Neuronal stem cell (in vitro differentiated cells): ENCODE data around the gene KCNH3.
A peak's percentile ranks its signal among the peaks of the same experiment; 100 is the strongest.

ENCODE experiments used
- DNase-seq: peaks from one replicate; pipeline ENCODE4 v3.0.0-alpha.2; 2013; ENCODE audit warnings: low spot score
- H2AFZ ChIP-seq: one replicate; pipeline ENCODE4 v1.6.1; 2013; ENCODE audit warnings: mild to moderate bottlenecking, low read length, inconsistent platforms
- H2AK5ac ChIP-seq: 2 replicates; pipeline ENCODE4 v1.6.1; 2013; ENCODE audit warnings: low read depth, mild to moderate bottlenecking, inconsistent platforms, low read length, moderate library complexity, mixed read lengths
- H2BK120ac ChIP-seq: 2 replicates; pipeline ENCODE4 v1.6.1; 2013; ENCODE audit warnings: low read depth, mild to moderate bottlenecking, inconsistent platforms, low read length, moderate library complexity, mixed read lengths
- H2BK12ac ChIP-seq: one replicate; pipeline ENCODE4 v1.6.1; 2013; ENCODE audit warnings: low read length, inconsistent platforms
- H2BK15ac ChIP-seq: 2 replicates; pipeline ENCODE4 v1.6.1; 2013; ENCODE audit warnings: mild to moderate bottlenecking, low read length, inconsistent platforms, mixed read lengths
- H2BK5ac ChIP-seq: one replicate; pipeline ENCODE4 v1.6.1; 2013; ENCODE audit warnings: inconsistent platforms, mild to moderate bottlenecking, low read length, moderate library complexity
- H3K14ac ChIP-seq: one replicate; pipeline ENCODE4 v1.6.1; 2013; ENCODE audit warnings: low read length, inconsistent platforms
- H3K18ac ChIP-seq: 2 replicates; pipeline ENCODE4 v1.6.1; 2013; ENCODE audit warnings: low read length, inconsistent platforms
- H3K23ac ChIP-seq: 2 replicates; pipeline ENCODE4 v1.6.1; 2013; ENCODE audit warnings: low read depth, mild to moderate bottlenecking, mixed read lengths, low read length, inconsistent platforms; ENCODE audit not compliant: poor library complexity
- H3K27ac ChIP-seq: replicated peaks from 3 replicates; pipeline ENCODE4 v1.5.1; 2013; ENCODE audit warnings: low read length, inconsistent platforms
- H3K27me3 ChIP-seq, 3 experiments: 2 replicates each; pipeline ENCODE4 v1.6.1; 2013; ENCODE audit warnings: low read length in 3 of 3, mild to moderate bottlenecking in 2 of 3, inconsistent platforms in 1 of 3, low read depth in 1 of 3, mixed read lengths in 1 of 3, moderate library complexity in 1 of 3; ENCODE audit not compliant: control insufficient read depth in 3 of 3, insufficient read depth in 3 of 3
- H3K36me3 ChIP-seq, 2 donors: replicated peaks in 1 of 2; 2 replicates each; pipeline ENCODE4 v1.6.1; 2013; ENCODE audit warnings: low read length in 2 of 2; ENCODE audit not compliant: control insufficient read depth in 2 of 2, insufficient read depth in 2 of 2
- H3K4ac ChIP-seq: 2 replicates; pipeline ENCODE4 v1.6.1; 2013; ENCODE audit warnings: inconsistent platforms, mild to moderate bottlenecking, low read length, moderate library complexity
- H3K4me1 ChIP-seq, 2 donors: 1 replicate in 1 of 2; 2 replicates in 1 of 2; pipeline ENCODE4 v1.6.1; 2013; ENCODE audit warnings: low read length in 2 of 2, low read depth in 1 of 2; ENCODE audit not compliant: control insufficient read depth in 2 of 2, insufficient read depth in 1 of 2
- H3K4me2 ChIP-seq: one replicate; pipeline ENCODE4 v1.6.1; 2013; ENCODE audit warnings: mild to moderate bottlenecking, low read length, inconsistent platforms; ENCODE audit not compliant: insufficient read depth, poor library complexity, severe bottlenecking
- H3K4me3 ChIP-seq, 2 donors: 2 replicates each; pipeline ENCODE4 v1.5.1; 2013; ENCODE audit warnings: low read length in 2 of 2, mild to moderate bottlenecking in 2 of 2, inconsistent platforms in 1 of 2, moderate library complexity in 1 of 2
- H3K79me1 ChIP-seq: one replicate; pipeline ENCODE4 v1.6.1; 2013; ENCODE audit warnings: low read depth, mild to moderate bottlenecking, inconsistent platforms, low read length, moderate library complexity
- H3K9ac ChIP-seq: one replicate; pipeline ENCODE4 v1.6.1; 2013; ENCODE audit warnings: mild to moderate bottlenecking, low read depth, low read length, inconsistent platforms; ENCODE audit not compliant: poor library complexity
- H3K9me3 ChIP-seq, 2 donors: replicated peaks in 1 of 2; 2 replicates each; pipeline versions ENCODE3 to v1.6.1; 2013; ENCODE audit warnings: low read length in 2 of 2, mild to moderate bottlenecking in 2 of 2, inconsistent platforms in 1 of 2, low read depth in 1 of 2, mixed read lengths in 1 of 2, moderate library complexity in 1 of 2; ENCODE audit not compliant: control insufficient read depth in 2 of 2, insufficient read depth in 1 of 2
- H4K8ac ChIP-seq: one replicate; pipeline ENCODE4 v1.6.1; 2013; ENCODE audit warnings: low read depth, mild to moderate bottlenecking, inconsistent platforms, low read length, moderate library complexity
- H4K91ac ChIP-seq: one replicate; pipeline ENCODE4 v1.6.1; 2013; ENCODE audit warnings: low read length, low read depth, mild to moderate bottlenecking, inconsistent platforms; ENCODE audit not compliant: poor library complexity
- WGBS, 2 donors: extraction: QIAGEN DNeasy Blood & Tissue Kit; methylation state at CpG; one replicate each; pipeline ENCODE4 v1.1.7; 2013; ENCODE audit warnings: missing lambda C conversion rate in 2 of 2, mixed read lengths in 1 of 2; ENCODE audit not compliant: insufficient read length in 2 of 2, insufficient replicate concordance in 1 of 2; ENCODE audit errors: extremely low coverage in 2 of 2; 5-methylcytosine and 5-hydroxymethylcytosine counted together

KCNH3 gene

GRCh38 chr12:49552014-49552413, 13.2 kb downstream of the KCNH3 start:
- H3K27me3 ChIP-seq: peaks cover 0 to 56% (median 26%) of the 10 kb centered on the region in 3 experiments
- no peak for DNase-seq
- no CpG with 5 or more reads among the region's 7 CpGs for WGBS, 2 donors

GRCh38 chr12:49552425-49552824, 13.6 kb downstream of the KCNH3 start:
- H3K79me1 ChIP-seq: peaks cover 4% of the 10 kb centered on the region
- DNase-seq: no peak
- WGBS, 2 donors: no CpG with 5 or more reads among the region's 9 CpGs
- H2AK5ac ChIP-seq: no peak overlapping the region
- no peak overlapping the region for H3K4me2 ChIP-seq
- H3K18ac ChIP-seq: no peak overlapping the region
- no peak overlapping the region for H2AFZ ChIP-seq
- H3K4me3 ChIP-seq: no peak overlapping the region
- H3K27me3 ChIP-seq: peaks cover 0 to 52% (median 21%) of the 10 kb centered on the region in 3 experiments
- no peak overlapping the region for H2BK15ac ChIP-seq
- no peak overlapping the region for H3K4ac ChIP-seq
- H2BK5ac ChIP-seq: no peak overlapping the region
- no peak overlapping the region for H3K23ac ChIP-seq
- H4K8ac ChIP-seq: no peak overlapping the region
- peaks cover 14 to 16% of the 10 kb centered on the region in 2 donors for H3K36me3 ChIP-seq
- no peak overlapping the region for H3K14ac ChIP-seq
- peak overlapping the region; percentile 9 for H3K9ac ChIP-seq
- H3K4me1 ChIP-seq: peaks cover 4 to 15% of the 10 kb centered on the region in 2 donors
- H3K9me3 ChIP-seq: no peaks in the 10 kb centered on the region
- H4K91ac ChIP-seq: no peak overlapping the region
- H2BK120ac ChIP-seq: no peak overlapping the region
- no peak overlapping the region for H2BK12ac ChIP-seq
- H3K27ac ChIP-seq: no peak overlapping the region

More at GRCh38 chr12:49552014-49552413, 13.2 kb downstream of the KCNH3 start:
- Histone ChIP-seq H3K4me2 (no peak overlapping the region), H3K79me1 (peaks cover 4% of the 10 kb centered on the region), H2AK5ac (no peak overlapping the region), H3K27ac (no peak overlapping the region), H3K9me3 (no peaks in the 10 kb centered on the region), H3K4me1 (peaks cover 4 to 15% of the 10 kb centered on the region in 2 donors), H3K4me3 (no peak overlapping the region), H3K23ac (no peak overlapping the region), H3K18ac (no peak overlapping the region), H2AFZ (no peak overlapping the region), H3K36me3 (peaks cover 12 to 13% of the 10 kb centered on the region in 2 donors), H3K9ac (no peak overlapping the region), H2BK120ac (no peak overlapping the region), H3K4ac (no peak overlapping the region), H4K91ac (no peak overlapping the region), H3K14ac (no peak overlapping the region), H4K8ac (no peak overlapping the region), H2BK5ac (no peak overlapping the region), H2BK12ac (no peak overlapping the region), H2BK15ac (no peak overlapping the region)

GRCh38 chr12:49552899-49553298, 14.1 kb downstream of the KCNH3 start:
- H2BK15ac ChIP-seq: no peak overlapping the region
- no peak overlapping the region for H3K4ac ChIP-seq
- H2BK5ac ChIP-seq: no peak overlapping the region
- no peaks in the 10 kb centered on the region for H3K9me3 ChIP-seq
- no peak overlapping the region for H3K9ac ChIP-seq
- peaks cover 0 to 47% (median 18%) of the 10 kb centered on the region in 3 experiments for H3K27me3 ChIP-seq
- peaks cover 19% of the 10 kb centered on the region in 2 donors for H3K36me3 ChIP-seq
- no peak overlapping the region for H2AK5ac ChIP-seq
- no peak for DNase-seq
- no peak overlapping the region for H3K14ac ChIP-seq
- WGBS, 2 donors: no CpG with 5 or more reads among the region's 8 CpGs
- no peak overlapping the region for H2AFZ ChIP-seq
- no peak overlapping the region for H3K27ac ChIP-seq
- no peak overlapping the region for H3K18ac ChIP-seq
- no peak overlapping the region for H3K23ac ChIP-seq
- no peak overlapping the region for H3K4me2 ChIP-seq
- H3K79me1 ChIP-seq: peaks cover 4% of the 10 kb centered on the region
- peaks cover 4 to 15% of the 10 kb centered on the region in 2 donors for H3K4me1 ChIP-seq
- H2BK120ac ChIP-seq: no peak overlapping the region
- H3K4me3 ChIP-seq: no peak overlapping the region
- H2BK12ac ChIP-seq: peak overlapping the region; percentile 60
- no peak overlapping the region for H4K91ac ChIP-seq
- H4K8ac ChIP-seq: no peak overlapping the region

GRCh38 chr12:49553512-49554088, 14.8 kb downstream of the KCNH3 start:
- H3K27me3 ChIP-seq: peaks cover 0 to 40% (median 12%) of the 10 kb centered on the region in 3 experiments
- H3K36me3 ChIP-seq: peaks cover 25 to 26% of the 10 kb centered on the region in 2 donors
- H2BK120ac ChIP-seq: no peak overlapping the region
- H3K18ac ChIP-seq: no peak overlapping the region
- no peak overlapping the region for H3K27ac ChIP-seq
- H3K4me3 ChIP-seq: no peak overlapping the region
- H3K23ac ChIP-seq: peak overlapping the region; percentile 92
- H2BK15ac ChIP-seq: no peak overlapping the region
- H2BK12ac ChIP-seq: no peak overlapping the region
- no peak overlapping the region for H3K14ac ChIP-seq
- no peak overlapping the region for H2AK5ac ChIP-seq
- H3K4ac ChIP-seq: no peak overlapping the region
- no peak overlapping the region for H3K4me2 ChIP-seq
- peaks cover 4 to 15% of the 10 kb centered on the region in 2 donors for H3K4me1 ChIP-seq
- H3K9ac ChIP-seq: no peak overlapping the region
- peaks cover 3% of the 10 kb centered on the region for H3K79me1 ChIP-seq
- no peak overlapping the region for H4K91ac ChIP-seq
- no peaks in the 10 kb centered on the region for H3K9me3 ChIP-seq
- WGBS, 2 donors: no CpG with 5 or more reads among the region's 2 CpGs
- H4K8ac ChIP-seq: no peak overlapping the region
- peak overlapping the region; percentile 35 for H2BK5ac ChIP-seq
- H2AFZ ChIP-seq: peak overlapping the region; percentile 72
- DNase-seq: no peak
